Fibroblast of lung (primary cell): ENCODE measurements around the gene S1PR2. TPM values are rescaled to one million over a fixed set of nuclear protein-coding genes. Genes with fewer than 3 reads are reported as not detected.

Experiments
- DNase-seq, 2 donors: peaks; one replicate each; pipeline versions ENCODE4 v3.0.0 to v3.0.0-alpha.2; 2010; ENCODE audit warnings: low read depth in 2 of 2
- H2AFZ ChIP-seq: 2 replicates; pipeline ENCODE4 v1.5.1; 2012; ENCODE audit warnings: low read length, control low read depth, inconsistent platforms
- H3K27ac ChIP-seq: 2 replicates; pipeline ENCODE4 v1.5.1; 2011; ENCODE audit warnings: low read length, control low read depth; ENCODE audit not compliant: insufficient read depth
- H3K27me3 ChIP-seq: 2 replicates; pipeline ENCODE4 v1.5.1; 2011; ENCODE audit warnings: mild to moderate bottlenecking, low read length; ENCODE audit not compliant: control insufficient read depth, insufficient read depth
- H3K36me3 ChIP-seq: 2 replicates; pipeline ENCODE4 v1.5.1; 2011; ENCODE audit warnings: low read length; ENCODE audit not compliant: control insufficient read depth, insufficient read depth
- H3K4me1 ChIP-seq: 2 replicates; pipeline ENCODE4 v1.5.1; 2011; ENCODE audit warnings: low read length; ENCODE audit not compliant: control insufficient read depth, insufficient read depth; ENCODE audit errors: extremely low read depth
- H3K4me2 ChIP-seq: 2 replicates; pipeline ENCODE4 v1.5.1; 2011; ENCODE audit warnings: low read length, control low read depth; ENCODE audit not compliant: insufficient read depth; ENCODE audit errors: extremely low read depth
- H3K4me3 ChIP-seq, 4 experiments: fragments of 200-600 bp in 1 of 4; sonication (generic) in 1 of 4; replicated peaks in 1 of 4; 2 replicates each; pipeline ENCODE4 v1.5.1; 2011 to 2016; ENCODE audit warnings: low read length in 4 of 4, low read depth in 3 of 4, mild to moderate bottlenecking in 3 of 4, control low read depth in 2 of 4, inconsistent platforms in 1 of 4, mixed read lengths in 1 of 4; ENCODE audit not compliant: insufficient read depth in 1 of 4; ENCODE audit errors: control extremely low read depth in 1 of 4
- H3K79me2 ChIP-seq: 2 replicates; pipeline ENCODE4 v1.5.1; 2012; ENCODE audit warnings: mild to moderate bottlenecking, low read length, inconsistent platforms; ENCODE audit not compliant: control insufficient read depth, insufficient read depth
- H3K9ac ChIP-seq: 2 replicates; pipeline ENCODE4 v1.5.1; 2011; ENCODE audit warnings: mild to moderate bottlenecking, low read length, control low read depth; ENCODE audit not compliant: insufficient read depth
- H3K9me3 ChIP-seq: 2 replicates; pipeline ENCODE4 v1.5.1; 2012; ENCODE audit warnings: low read depth, low read length; ENCODE audit not compliant: control insufficient read depth, insufficient read depth
- H4K20me1 ChIP-seq: 2 replicates; pipeline ENCODE4 v1.5.1; 2011; ENCODE audit warnings: low read length; ENCODE audit not compliant: control insufficient read depth, insufficient read depth; ENCODE audit errors: extremely low read depth
- EZH2 ChIP-seq: IDR thresholded peaks from 2 replicates; pipeline ENCODE4 v1.5.1; 2012; ENCODE audit warnings: low read length, control low read depth, mild to moderate bottlenecking; ENCODE audit errors: missing control alignments
- polyA plus RNA-seq, 2 donors: library from polyadenylated mRNA; depleted of rRNA in 1 of 2; stranded (reverse) in 1 of 2; unstranded in 1 of 2; fragments of >200 nt; gene quantifications; 2 replicates each; pipeline ENCODE4 v1.2.1, GENCODE V29; 2011 to 2012; ENCODE audit warnings: missing spikeins in 1 of 2
- total RNA-seq: library from RNA; depleted of rRNA; stranded (reverse); fragments of >200 nt; gene quantifications from 2 replicates; pipeline ENCODE4 v1.2.1, GENCODE V29; 2014
- TF ChIP-seq, protein P1 (sequence below), 2 donors: IDR thresholded peaks in 1 of 2; conservative IDR thresholded peaks in 1 of 2; 1 replicate in 1 of 2; 2 replicates in 1 of 2; pipeline ENCODE4 v1.5.1; 2011 to 2012; ENCODE audit warnings: low read length in 2 of 2, control low read depth in 1 of 2, inconsistent platforms in 1 of 2, low read depth in 1 of 2, mild to moderate bottlenecking in 1 of 2

Gene S1PR2
- total and polyA plus RNA-seq, 2 donors (not counting 1 experiment from before 2014, with no cell fraction given) = 25.9 to 30.4 TPM

DNA sequence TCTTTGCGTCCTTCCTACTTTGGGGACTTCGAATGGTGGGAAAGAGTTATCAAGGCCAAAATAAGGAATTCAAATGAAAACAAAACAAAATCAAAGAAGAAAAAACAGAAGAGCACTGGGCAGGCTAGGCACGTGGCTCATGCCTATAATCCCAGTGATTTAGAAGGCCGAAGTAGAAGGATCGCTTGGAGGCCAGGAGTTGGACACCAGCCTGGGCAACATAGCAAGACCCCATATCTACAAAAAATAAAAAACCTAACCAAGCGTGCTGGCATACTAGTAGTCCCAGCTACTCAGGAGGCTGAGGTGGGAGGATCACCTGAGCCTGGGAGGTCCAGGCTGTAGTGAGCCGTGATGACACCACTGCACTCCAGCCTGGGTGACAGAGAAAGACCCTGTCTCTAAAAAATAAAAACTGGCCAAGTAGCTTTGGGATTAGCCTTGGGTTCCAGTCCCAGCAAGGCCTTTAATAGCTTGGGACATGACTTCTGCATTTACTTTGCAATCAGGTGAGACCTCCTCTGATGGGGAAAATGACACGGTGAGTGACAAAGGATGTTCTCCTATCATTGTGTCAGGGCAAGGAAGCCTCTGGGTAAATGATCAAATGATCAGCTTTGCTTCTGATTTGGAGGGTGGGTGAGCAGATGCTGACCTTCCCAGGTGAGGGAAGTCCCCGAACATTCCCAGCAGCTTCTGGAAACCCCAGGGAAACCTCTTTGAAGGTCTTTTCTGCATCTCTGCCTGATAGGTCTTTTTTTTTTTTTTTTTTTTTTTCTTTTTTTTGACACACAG, 46.9 kb upstream of the S1PR2 start:
- Histone ChIP-seq H3K4me3 (no peak overlapping the region), H3K9me3 (no peaks in the 10 kb centered on the region), H3K9ac (no peak overlapping the region), H2AFZ (no peak overlapping the region), H3K36me3 (no peaks in the 10 kb centered on the region), H3K27me3 (no peaks in the 10 kb centered on the region), H3K4me1 (no peaks in the 10 kb centered on the region), H3K27ac (no peak overlapping the region), H3K4me2 (no peak overlapping the region), H4K20me1 (no peaks in the 10 kb centered on the region), H3K79me2 (no peaks in the 10 kb centered on the region)
- DNase-seq = no peak
- no peak for TF ChIP-seq EZH2
- TF ChIP-seq, protein P1, sequence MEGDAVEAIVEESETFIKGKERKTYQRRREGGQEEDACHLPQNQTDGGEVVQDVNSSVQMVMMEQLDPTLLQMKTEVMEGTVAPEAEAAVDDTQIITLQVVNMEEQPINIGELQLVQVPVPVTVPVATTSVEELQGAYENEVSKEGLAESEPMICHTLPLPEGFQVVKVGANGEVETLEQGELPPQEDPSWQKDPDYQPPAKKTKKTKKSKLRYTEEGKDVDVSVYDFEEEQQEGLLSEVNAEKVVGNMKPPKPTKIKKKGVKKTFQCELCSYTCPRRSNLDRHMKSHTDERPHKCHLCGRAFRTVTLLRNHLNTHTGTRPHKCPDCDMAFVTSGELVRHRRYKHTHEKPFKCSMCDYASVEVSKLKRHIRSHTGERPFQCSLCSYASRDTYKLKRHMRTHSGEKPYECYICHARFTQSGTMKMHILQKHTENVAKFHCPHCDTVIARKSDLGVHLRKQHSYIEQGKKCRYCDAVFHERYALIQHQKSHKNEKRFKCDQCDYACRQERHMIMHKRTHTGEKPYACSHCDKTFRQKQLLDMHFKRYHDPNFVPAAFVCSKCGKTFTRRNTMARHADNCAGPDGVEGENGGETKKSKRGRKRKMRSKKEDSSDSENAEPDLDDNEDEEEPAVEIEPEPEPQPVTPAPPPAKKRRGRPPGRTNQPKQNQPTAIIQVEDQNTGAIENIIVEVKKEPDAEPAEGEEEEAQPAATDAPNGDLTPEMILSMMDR (conservative IDR thresholded peaks at IDR 0.05 in 1 of 2, IDR thresholded peaks at IDR 0.05 in 1 of 2; ENCODE audit: low read depth in 1 of 2, low read length in 2 of 2) = no peak

DNA sequence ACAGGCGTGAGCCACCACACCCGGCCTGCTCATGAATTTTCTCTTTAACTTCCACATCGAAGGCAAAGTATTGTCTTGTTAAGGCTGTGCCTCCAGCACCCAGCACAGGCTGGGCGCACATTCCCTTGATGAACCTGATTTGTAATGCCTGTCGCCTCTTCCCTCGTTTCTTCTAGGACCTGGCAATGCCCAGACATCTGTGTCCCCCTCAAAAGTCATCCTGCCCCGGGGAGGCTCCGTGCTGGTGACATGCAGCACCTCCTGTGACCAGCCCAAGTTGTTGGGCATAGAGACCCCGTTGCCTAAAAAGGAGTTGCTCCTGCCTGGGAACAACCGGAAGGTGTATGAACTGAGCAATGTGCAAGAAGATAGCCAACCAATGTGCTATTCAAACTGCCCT, 43.5 kb upstream of the S1PR2 start:
- H3K9me3 ChIP-seq = no peaks in the 10 kb centered on the region
- no peaks in the 10 kb centered on the region for H3K36me3 ChIP-seq
- peaks cover 7% of the 10 kb centered on the region for H3K4me1 ChIP-seq
- no peak overlapping the region for H3K27ac ChIP-seq
- H3K4me3 ChIP-seq = no peak overlapping the region
- no peak for TF ChIP-seq EZH2
- TF ChIP-seq, protein P1 (conservative IDR thresholded peaks at IDR 0.05 in 1 of 2, IDR thresholded peaks at IDR 0.05 in 1 of 2; ENCODE audit: low read depth in 1 of 2, low read length in 2 of 2) = no peak
- H3K9ac ChIP-seq = no peak overlapping the region
- no peaks in the 10 kb centered on the region for H3K79me2 ChIP-seq
- H2AFZ ChIP-seq = no peak overlapping the region
- DNase-seq = no peak
- no peak overlapping the region for H3K4me2 ChIP-seq
- H4K20me1 ChIP-seq = no peaks in the 10 kb centered on the region
- H3K27me3 ChIP-seq = peaks cover 13% of the 10 kb centered on the region

DNA sequence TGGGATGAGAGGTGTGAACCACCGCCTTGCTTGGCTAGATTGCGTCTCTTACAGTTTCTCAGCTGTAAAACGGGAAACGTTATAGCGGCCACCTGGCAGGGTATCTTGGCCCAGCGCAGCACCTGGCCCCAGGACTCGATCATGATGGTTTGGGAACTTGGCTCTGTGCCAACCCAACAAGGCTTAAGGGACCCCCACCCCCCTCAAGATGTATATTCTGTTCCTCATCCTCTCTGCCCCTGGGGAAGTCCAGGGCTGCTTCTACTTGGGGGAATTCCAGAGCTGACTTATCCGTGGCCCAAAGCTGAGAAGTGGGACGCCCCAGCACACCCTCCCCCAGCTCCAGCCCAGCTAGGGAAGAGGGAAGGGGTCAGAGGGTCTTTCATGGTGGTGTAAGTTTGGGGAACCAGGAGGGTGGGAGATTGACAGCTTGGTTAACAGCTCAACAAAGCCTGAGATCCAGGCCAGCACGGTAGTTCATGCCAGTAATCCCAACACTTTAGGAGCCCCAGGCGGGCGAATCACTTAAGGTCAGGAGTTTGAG, 40.5 kb upstream of the S1PR2 start:
- peaks cover 7% of the 10 kb centered on the region for H3K4me1 ChIP-seq
- H3K79me2 ChIP-seq = no peaks in the 10 kb centered on the region
- peaks cover 13% of the 10 kb centered on the region for H3K27me3 ChIP-seq
- no peak overlapping the region for H3K27ac ChIP-seq
- no peaks in the 10 kb centered on the region for H3K9me3 ChIP-seq
- no peak overlapping the region for H3K4me2 ChIP-seq
- H3K36me3 ChIP-seq = no peaks in the 10 kb centered on the region
- H2AFZ ChIP-seq = no peak overlapping the region
- H4K20me1 ChIP-seq = no peaks in the 10 kb centered on the region
- H3K9ac ChIP-seq = no peak overlapping the region
- DNase-seq = no peak
- TF ChIP-seq, protein P1 (conservative IDR thresholded peaks at IDR 0.05 in 1 of 2, IDR thresholded peaks at IDR 0.05 in 1 of 2; ENCODE audit: low read depth in 1 of 2, low read length in 2 of 2) = no peak
- no peak for TF ChIP-seq EZH2
- H3K4me3 ChIP-seq = peak overlapping the region in 2 of 4 experiments; percentile 26 to 61
